Fibroblast of lung (primary cell): ENCODE measurements around the gene IFT57.

ENCODE experiments used
- CTCF ChIP-seq, 2 donors: IDR thresholded peaks in 1 of 2; conservative IDR thresholded peaks in 1 of 2; 1 replicate in 1 of 2; 2 replicates in 1 of 2; pipeline ENCODE4 v1.5.1; 2011 to 2012; ENCODE audit warnings: low read length in 2 of 2, control low read depth in 1 of 2, inconsistent platforms in 1 of 2, low read depth in 1 of 2, mild to moderate bottlenecking in 1 of 2
- EZH2 ChIP-seq: IDR thresholded peaks from 2 replicates; pipeline ENCODE4 v1.5.1; 2012; ENCODE audit warnings: low read length, control low read depth, mild to moderate bottlenecking; ENCODE audit errors: missing control alignments

GRCh38 chr3:108183181-108183580 lies 39.0 kb downstream of the IFT57 start:
- TF ChIP-seq CTCF (conservative IDR thresholded peaks at IDR 0.05 in 1 of 2, IDR thresholded peaks at IDR 0.05 in 1 of 2; ENCODE audit: low read depth in 1 of 2, low read length in 2 of 2): no peak
- TF ChIP-seq EZH2: no peak
